GM21528 (cell line): ENCODE measurements around the gene TMEM60.
"Not testable (repeated sequence)": the region's sequence is repeated elsewhere in the genome, so short reads cannot be mapped to it uniquely, and the experiment has no call there.

ENCODE experiments used
- ATAC-seq: cut with Tn5 transposase; IDR thresholded peaks from one replicate; pipeline ENCODE4 v1.9.1; 2021; ENCODE audit warnings: mild to moderate bottlenecking, moderate library complexity; ENCODE audit not compliant: unreplicated experiment, low FRiP score

TMEM60 gene

DNA sequence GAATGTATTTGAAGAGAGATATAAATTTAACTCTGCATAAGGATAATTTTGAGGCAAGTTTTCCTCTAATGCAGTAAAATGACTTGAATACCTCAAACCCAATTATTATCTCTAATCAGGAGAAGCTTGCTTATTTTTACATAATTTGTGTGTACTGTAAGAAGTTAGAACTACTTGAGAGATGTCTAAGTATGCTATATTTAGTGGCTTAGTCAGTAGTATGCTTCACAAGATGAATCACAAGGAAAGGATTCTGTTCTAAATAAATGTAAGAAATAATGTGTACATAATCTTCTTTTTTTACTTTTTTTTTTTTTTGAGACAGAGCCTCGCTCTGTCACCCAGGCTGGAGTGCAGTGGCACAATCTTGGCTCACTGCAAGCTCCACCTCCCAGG lies 14.1 kb upstream of the TMEM60 start:
- ATAC-seq = no peak

DNA sequence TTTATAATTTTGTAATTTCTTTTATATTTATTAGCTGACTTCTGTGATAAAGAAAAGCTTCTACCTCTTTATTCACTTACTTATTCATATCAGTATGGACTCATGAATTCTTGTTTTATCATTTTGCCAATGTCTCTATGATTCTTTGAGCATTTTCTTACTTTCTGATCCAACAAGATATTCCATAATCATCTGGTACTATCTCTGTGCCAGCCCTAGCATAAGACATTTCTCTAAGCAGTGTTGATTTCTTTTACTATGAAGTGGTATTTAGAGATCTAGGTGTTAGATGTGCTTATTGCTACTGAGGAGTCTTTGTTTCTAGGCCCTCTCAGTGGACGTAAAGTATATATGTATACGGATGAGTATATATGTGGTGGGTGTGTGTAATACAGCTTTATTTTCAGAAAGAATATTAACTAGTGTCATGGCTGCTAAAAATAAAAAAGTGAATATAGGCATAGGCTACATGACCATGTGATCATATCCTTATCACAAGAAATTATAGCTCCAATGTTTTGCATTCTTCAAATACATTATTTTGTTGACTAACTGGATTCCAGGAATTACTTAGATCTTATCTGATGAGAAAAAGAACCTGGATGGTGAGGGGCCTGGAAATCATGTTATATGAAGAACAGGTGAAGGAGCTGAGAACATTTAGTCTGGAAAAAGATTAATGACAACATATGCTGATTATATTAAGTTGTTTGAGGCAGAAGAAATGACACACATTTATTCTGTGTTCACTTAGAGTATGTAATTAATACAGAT lies 13.5 kb upstream of the TMEM60 start:
- ATAC-seq = no peak

DNA sequence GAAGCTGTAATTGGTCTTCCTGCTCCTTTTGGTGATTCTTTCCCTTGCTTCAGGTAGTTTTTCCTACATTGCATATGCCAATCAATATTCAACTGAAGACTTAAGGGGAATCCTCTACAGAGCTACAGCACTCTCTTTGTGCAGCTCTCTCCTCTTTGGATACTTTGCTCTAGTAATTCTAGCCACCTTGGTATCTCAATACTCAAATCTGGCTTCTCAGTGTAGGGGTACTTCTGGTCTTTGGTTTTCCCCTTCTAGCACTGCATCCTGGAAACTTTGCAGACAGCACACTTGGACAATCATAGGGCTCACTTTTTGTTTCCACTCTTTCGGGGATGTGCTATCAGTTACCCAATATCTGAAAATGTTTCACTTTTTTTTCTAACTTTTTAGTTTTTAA lies 10.3 kb upstream of the TMEM60 start:
- ATAC-seq = no peak

DNA sequence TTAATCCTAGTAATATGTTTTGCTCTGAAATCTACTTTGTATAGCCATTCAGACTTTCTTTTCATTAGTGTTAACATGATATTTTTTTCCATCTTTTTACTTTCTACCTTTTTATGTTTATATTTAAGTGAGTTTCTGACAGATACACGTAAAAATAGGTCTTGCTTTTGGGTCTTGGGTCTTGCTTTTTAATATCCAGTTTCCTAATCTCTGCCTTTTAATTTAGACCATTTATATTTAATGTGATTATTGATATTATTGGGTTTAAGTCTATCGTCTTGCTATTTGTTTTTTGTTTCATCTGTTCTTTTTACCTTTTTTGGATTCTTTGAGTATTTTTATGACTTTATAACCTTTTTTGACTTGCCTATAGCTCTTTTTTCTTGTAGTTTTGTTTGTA lies 8.2 kb upstream of the TMEM60 start:
- no peak for ATAC-seq

DNA sequence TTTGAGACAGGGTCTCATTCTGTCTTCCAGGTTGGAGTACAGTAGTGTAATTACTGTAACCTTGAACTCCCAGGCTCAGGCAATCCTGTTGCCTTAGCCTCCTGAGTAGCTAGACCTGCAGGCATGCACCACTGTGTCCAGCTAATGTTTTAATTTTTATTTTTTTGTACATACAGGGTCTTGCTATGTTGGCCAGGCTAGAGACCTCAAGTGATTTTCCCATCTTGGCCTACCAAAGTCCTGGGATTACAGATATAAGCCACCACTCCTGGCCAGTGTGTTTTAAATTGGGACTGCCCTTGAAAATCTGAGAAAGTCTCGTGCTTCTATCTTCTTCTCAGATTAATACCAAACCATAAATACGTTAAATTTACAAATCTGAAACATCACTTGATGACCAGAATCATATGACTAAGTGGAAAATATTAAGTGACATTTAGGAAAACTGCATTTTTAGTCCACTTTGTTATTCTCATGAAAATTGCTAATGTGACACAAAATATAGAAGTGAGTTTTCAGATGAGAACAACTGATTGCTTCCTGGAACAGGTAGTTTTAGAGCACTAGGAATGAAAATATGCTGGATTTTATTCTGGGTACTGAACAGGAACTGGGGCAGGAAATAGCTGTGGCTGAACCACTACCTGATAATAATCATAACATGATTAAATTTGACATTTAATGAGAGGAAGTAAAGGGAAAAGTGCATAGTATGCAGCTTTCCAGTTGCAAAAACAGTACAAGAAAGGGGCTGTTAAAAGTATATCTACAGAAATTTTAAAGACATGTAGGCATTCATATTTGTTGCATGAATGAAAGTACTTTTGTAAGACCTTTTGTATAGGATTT lies 4.5 kb upstream of the TMEM60 start:
- no peak for ATAC-seq

DNA sequence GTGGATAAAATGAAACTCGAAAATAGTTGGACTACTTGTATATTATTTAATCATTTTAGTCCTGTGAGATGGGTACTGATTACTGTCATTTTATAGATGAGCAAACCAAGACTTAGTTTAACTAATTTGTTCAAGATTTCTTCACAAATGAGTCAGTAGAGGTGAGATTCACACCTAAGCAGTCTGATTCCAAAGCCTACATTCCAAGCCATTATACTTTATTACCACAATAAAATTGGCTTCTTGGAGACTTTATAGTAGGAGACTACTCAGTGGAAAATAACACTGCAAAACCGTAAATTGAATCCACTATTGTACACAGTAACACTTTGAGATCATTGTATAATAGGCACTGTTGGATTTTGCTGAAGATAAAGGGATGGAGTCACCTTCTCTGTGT lies 2.5 kb upstream of the TMEM60 start:
- ATAC-seq = no peak

DNA sequence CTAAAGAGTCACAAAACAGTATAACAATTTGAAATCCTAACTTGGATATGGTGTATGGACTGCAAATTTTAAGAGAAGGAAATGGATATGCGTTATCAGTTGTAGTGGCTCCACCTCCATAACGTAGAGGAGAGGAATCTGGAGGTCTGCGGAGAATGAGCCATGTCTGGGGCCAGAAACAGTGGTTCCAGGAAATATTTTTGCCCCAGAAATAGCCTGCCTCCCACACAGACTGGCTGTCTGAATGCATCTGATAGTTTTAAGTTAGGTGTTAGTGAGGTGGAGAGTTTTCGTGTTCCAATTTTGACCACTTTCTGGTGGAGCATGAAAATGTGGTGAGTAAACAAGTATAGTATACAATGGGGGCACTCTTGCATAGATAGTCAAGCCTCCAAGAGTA lies 1.9 kb upstream of the TMEM60 start:
- ATAC-seq = no peak

DNA sequence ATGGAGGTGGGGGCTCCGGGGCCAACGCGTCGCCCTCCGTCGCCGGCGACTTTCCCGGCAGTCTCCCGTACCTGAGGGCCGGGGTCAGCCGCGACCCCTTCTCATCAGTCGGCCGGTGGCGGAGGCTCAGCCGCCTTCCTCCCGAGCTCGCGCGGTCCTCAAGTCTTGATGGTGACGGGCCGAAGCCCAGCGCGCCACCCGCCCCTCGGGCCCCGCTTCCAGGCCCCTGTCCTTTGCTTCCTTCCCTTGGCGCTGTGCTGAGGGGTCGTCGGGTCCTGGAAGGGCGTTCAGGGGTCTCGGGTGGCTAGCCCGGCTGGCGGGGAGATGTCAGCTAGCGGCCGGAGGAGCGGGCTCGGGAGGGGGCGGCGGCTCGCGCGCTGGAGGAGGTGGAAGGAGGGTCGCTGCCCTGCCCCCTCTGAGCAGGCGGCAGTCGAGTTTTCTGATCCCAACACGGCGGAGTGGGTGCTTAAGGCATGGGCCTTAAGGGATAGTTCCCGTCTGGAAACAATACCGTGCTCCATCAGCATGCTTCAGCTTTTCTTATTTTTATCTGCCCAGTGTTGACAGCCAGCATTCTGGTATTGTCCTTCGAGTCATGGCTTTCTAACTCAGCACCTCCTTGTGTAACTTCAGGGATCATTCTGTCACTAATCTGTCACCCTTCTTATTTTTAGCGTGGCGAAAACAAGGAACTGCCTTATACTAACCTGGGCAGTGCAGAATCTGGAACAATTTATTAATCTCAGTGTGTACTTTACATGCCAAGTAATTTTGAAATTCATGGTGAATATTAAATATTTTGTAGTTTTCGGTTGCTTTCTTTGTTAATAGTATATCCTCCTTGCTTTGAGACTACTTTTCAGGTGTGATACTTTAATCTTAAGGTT lies 1.1 kb upstream of the TMEM60 start:
- peak; percentile 6 for ATAC-seq

DNA sequence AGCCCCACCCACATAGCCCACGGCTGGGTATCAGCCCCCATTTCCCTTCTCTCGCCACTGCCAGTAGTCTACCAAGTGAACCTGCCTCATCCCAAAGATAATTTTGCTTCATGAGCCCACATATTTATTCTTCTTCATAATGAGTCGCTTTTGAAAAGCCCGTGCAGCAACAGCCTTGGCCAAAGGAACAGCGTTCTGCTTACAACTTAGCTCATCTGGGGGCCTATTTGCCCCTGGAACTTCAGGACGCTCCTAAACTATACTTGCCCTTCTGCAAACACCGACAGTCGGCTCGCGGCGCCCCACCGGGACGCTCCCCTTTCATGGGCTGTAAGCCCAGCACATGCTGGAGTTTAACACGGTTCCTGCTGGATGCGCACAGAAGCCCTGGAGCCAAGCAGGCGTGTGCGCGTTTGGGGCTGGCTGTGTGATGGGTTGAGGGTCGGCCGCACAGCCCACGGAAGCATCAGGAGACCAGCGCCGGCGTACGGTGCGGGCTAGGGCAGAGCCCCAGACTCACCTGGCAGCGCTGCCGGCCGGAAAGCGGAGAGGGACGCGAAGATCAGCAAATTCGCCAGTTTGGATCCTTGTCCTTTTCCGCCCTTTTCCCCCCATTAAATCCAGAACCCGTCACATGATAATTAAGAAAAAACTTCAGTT lies 370 bp downstream of the TMEM60 start:
- ATAC-seq = peak; percentile 45

DNA sequence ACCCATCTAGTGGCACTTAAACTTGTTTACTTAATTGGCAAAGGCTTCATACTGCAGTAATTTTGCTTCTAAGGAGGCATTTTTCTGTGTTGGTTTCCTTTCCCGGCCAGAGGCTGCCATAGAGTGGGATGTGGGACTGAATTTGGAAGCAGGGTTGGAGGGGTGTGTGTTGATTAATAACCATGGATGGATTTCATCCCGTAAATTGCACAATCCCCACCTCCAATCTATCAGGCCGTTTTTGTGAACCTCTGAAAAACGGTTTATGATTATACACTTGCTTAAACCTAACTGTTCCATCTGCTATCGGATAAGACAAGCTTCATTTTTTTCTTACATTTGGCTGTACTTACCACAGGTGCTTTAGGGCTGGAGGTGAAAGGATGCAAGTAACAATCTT lies 1.3 kb downstream of the TMEM60 start:
- no peak for ATAC-seq

DNA sequence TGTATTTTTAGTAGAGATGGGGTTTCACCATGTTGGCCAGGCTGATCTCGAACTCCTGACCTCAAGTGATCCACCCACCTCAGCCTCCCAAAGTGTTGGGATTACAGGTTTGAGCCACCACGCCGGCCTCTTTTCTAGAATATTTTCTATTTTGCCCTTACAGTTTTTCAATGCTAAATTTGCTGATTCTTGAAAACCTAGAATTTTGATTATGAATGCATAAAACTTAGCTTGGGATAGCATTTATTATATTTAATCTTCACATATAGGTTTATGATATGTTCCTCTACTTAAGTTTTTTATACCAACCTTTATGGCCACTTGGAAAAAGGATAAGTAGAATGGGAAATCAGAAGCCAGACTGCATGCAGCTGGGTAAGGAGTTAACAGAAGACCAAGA lies 2.1 kb downstream of the TMEM60 start:
- ATAC-seq = no peak

DNA sequence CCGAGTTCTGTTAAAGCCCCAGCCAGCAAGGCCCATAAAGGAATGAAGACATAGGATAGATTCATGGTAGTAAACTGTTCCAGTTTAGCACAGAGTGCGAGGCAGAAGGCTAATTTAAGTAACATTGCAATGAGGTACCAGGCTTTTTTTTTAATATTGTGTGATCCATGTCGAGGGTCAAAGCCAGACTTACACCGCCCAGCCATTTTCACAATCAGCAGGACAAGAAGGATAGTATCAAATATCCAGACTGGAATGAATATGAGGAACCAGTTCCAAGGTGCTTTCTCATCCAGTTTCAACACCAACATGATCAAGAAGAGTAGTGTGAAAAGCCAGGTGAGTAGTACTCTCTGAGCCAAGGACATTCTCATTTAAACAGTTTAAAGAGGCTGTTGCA lies 4.2 kb downstream of the TMEM60 start:
- no peak for ATAC-seq

DNA sequence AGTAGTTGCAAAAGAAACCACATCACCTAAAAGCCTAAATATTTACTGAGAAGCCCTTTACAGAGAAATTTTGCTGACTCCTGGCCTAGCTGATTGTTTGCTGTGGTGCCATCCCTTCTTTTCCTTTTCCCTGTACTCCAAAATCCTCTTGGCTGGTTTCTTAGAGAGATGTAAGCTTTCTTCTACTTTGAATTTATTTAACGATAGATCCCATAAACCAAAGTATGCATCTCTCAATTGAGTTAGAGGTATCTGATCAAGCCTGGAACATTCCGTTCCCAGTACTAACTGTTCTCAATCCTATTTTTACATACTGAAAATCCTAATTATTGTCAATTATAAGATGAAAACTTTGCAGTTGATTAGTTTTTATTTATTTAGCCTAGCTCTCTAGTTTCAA lies 6.3 kb downstream of the TMEM60 start:
- no peak for ATAC-seq

DNA sequence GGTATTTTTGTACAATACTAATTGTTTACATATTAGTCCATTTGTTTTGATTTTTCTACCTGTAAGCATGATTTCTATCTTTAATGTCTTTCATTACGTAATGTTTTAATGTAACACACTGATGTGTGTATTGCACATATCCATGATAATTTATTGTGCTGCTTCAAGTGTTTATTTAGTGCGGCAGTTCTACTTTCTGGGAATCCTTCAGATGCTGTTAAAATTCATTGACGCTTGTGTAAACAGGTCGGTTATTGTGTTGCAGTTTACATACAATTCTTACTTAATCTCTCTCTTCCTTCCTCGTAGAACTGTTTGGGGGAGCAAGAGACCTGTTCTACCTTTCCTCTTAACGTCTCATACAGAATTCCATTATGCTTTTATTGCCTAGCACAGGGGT lies 6.9 kb downstream of the TMEM60 start:
- no peak for ATAC-seq

DNA sequence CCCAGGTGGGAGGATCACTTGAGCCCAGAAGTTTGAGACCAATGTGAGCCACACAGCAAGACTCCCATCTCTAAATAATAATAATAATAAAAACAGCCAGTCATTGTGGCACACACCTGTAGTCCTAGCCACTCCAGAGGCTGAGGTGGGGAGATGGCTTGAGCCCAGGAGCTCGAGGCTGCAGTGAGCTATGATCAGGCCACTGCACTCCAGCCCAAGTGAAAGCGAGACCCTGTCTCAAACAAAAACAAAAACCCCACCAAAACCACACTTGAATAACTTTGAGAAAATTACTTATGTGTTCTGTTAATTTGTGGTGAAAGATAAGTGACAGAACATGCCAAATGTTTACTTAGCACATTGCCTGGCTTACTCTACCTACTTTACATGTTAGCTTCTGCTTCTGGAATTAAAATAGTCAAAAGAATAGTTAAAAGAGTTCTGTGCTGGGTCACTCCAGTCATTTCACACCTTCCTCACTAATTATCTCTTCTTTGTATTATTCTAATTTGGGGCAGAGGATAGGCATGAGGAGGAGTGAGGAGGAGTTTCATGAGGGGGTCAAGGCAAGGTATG lies 9.8 kb downstream of the TMEM60 start:
- ATAC-seq = no peak

DNA sequence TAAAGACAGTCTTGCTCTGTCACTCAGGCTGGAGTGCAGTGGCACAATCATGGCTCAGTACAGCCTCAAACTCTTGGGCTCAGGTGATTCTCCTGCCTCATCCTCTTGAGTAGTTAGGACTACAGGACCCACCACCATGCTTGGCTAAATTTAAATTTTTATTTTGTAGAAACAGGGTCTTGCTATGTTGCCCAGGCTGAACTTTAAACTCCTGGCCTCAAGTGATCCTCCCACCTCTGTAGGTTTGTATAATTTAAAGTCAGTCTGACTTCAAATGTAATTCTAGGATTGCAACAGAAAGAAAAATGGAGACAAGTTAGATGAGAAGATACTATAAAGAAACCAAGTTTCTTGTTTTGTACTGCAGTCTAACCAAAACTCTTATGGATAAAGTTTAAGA lies 11.5 kb downstream of the TMEM60 start:
- no peak for ATAC-seq

DNA sequence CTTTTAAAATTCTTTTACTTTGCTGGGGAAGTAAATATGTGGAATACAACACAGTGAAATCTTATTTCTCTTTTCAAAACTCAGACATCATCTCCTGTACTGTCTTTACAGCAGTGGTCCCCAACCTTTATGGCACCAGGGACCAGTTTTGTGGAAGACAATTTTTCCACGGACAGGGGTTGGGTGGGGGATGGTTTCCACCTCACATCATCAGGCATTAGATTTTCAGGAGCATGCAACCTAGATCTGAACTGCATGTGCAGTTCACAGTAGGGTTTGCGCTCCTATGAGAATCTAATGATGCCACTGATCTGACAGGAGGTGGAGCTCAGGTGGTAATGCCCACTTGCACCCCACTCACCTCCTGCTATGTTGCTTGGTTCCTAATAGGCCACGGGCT lies 12.2 kb downstream of the TMEM60 start:
- no peak for ATAC-seq

DNA sequence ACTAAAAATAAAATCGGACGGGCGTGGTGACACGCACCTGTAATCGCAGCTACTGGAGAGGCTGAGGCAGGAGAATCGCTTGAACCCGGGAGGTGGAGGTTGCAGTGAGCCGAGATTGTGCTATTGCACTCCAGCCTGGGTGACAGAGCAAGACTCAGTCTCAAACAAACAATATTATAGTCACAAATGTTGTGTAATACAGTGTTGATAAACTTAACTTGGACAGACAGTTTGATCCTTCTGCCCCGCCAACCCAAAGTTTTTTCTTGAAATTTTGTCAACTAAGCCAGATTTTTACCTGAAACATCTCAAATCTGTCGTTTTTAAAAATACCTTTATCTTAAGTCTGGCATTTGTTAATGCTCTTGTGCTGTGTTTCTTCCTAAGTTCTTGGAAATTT lies 13.8 kb downstream of the TMEM60 start:
- ATAC-seq = not testable (repeated sequence)

DNA sequence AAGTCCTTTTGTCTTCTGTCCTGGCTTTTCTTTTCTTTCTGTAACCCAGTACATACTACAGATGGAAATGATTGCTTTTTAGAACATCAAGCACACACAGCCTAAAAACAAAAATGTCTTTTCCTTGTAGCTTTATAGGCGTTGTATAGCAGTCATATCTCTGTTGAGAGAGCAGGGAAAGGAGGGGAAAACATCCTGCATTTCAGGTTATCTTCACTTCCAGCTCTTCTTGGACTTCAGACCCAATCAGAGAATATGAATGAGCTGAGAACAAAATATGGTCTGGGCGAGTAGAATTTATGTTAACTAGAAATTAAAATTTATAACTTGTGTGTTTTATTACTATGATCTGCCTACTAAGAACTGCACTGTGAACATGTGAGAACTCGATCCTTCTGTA lies 14.7 kb downstream of the TMEM60 start:
- no peak for ATAC-seq

DNA sequence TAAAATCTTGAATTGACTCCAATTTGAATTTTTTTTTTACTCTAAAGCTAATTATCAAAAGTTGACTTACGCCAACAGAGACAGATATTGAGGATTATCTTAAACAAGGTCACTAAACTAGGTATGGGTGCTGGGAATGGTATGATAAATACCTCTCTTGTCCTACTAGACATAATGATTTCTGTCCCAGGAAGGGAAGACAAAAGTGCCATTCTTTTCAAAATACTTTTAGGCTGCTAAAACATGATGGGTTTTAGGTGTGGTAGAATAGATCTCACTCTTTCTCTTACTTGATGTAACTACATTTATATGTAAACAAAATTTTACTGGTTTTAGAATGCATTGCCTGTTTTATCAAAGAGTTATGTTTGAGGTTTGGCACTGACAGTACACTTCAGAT lies 15.1 kb downstream of the TMEM60 start:
- no peak for ATAC-seq
